WTC11 (cell line): ENCODE results near the gene ARHGAP15. TPM values are rescaled to one million over a fixed set of nuclear protein-coding genes. Genes with fewer than 3 reads are reported as not detected.

Experiments
- ATAC-seq: fragments of 200-7000 bp; cut with Tn5 transposase; 2 replicates; pipeline ENCODE4 v1.10.0; 2021; ENCODE audit warnings: mild to moderate bottlenecking, moderate library complexity
- CTCF ChIA-PET: fragments of 300-600 bp; sonication (Branson Sonifier 250); formaldehyde crosslinking; loops from one replicate; lab custom pipeline; 2021; ENCODE audit warnings: antibody characterized with exemption; lab: Charles Lee
- POLR2A ChIA-PET: fragments of 350-600 bp; sonication (Branson Sonifier 250); formaldehyde crosslinking; loops from one replicate; lab custom pipeline; 2021; ENCODE audit warnings: antibody characterized with exemption; lab: Charles Lee
- DNase-seq: peaks from one replicate; pipeline ENCODE4 v3.0.0; 2021; ENCODE audit warnings: low spot score
- H3K27ac Mint-ChIP-seq: 2 replicates; pipeline ENCODE4 v1.8.0; 2021; ENCODE audit warnings: mixed read lengths
- H3K27me3 Mint-ChIP-seq: 2 replicates; pipeline ENCODE4 v1.8.0; 2021; ENCODE audit warnings: low read depth, mild to moderate bottlenecking, moderate library complexity, mixed read lengths
- H3K36me3 Mint-ChIP-seq: 2 replicates; pipeline ENCODE4 v1.8.0; 2021; ENCODE audit warnings: mixed read lengths
- H3K4me1 Mint-ChIP-seq: 2 replicates; pipeline ENCODE4 v1.8.0; 2022; ENCODE audit warnings: mixed read lengths
- H3K4me3 Mint-ChIP-seq: 2 replicates; pipeline ENCODE4 v1.8.0; 2021; ENCODE audit warnings: mild to moderate bottlenecking, moderate library complexity, mixed read lengths
- H3K9me3 Mint-ChIP-seq: 2 replicates; pipeline ENCODE4 v1.8.0; 2021; ENCODE audit warnings: mixed read lengths
- CDX4 ChIP-seq: fragments of 250-450 bp; sonication (Bioruptor Pico); IDR thresholded peaks from 2 replicates; pipeline ENCODE4 v1.9.0; 2021; ENCODE audit warnings: moderate library complexity, mild to moderate bottlenecking, inconsistent platforms, borderline replicate concordance
- CREB1 ChIP-seq: sonication (generic); formaldehyde crosslinking; IDR thresholded peaks from 2 replicates; pipeline ENCODE4 v1.8.0; 2023; ENCODE audit warnings: mild to moderate bottlenecking, missing genetic modification reagents
- ELF4 ChIP-seq: sonication (generic); formaldehyde crosslinking; IDR thresholded peaks from 2 replicates; pipeline ENCODE4 v1.8.1; 2022; ENCODE audit warnings: low read depth, mild to moderate bottlenecking, moderate library complexity, missing genetic modification reagents
- EMX1 ChIP-seq: fragments of 250-450 bp; sonication (Bioruptor Pico); IDR thresholded peaks from 2 replicates; pipeline ENCODE4 v1.8.0; 2021; ENCODE audit warnings: mild to moderate bottlenecking
- GRHL2 ChIP-seq: fragments of 250-450 bp; sonication (Bioruptor Pico); IDR thresholded peaks from 2 replicates; pipeline ENCODE4 v1.8.0; 2022; ENCODE audit warnings: mild to moderate bottlenecking, moderate library complexity; ENCODE audit not compliant: insufficient replicate concordance, severe bottlenecking
- IRF1 ChIP-seq: sonication (generic); formaldehyde crosslinking; IDR thresholded peaks from 2 replicates; pipeline ENCODE4 v1.8.0; 2023; ENCODE audit warnings: missing genetic modification reagents
- MXD4 ChIP-seq: fragments of 250-450 bp; sonication (Bioruptor Pico); IDR thresholded peaks from 2 replicates; pipeline ENCODE4 v1.8.0; 2021; ENCODE audit warnings: mild to moderate bottlenecking, moderate library complexity, borderline replicate concordance
- MYBL2 ChIP-seq: sonication (generic); formaldehyde crosslinking; IDR thresholded peaks from 2 replicates; pipeline ENCODE4 v1.8.1; 2023; ENCODE audit warnings: mild to moderate bottlenecking, moderate library complexity, missing genetic modification reagents
- NFE2L1 ChIP-seq: sonication (generic); formaldehyde crosslinking; IDR thresholded peaks from 2 replicates; pipeline ENCODE4 v1.8.1; 2023; ENCODE audit warnings: missing genetic modification reagents
- NR1H2 ChIP-seq: sonication (generic); formaldehyde crosslinking; IDR thresholded peaks from 2 replicates; pipeline ENCODE4 v1.9.0; 2021; ENCODE audit warnings: mild to moderate bottlenecking, moderate library complexity, missing genetic modification reagents
- NR2C2 ChIP-seq: sonication (generic); formaldehyde crosslinking; IDR thresholded peaks from 2 replicates; pipeline ENCODE4 v1.8.0; 2022; ENCODE audit warnings: mild to moderate bottlenecking, missing genetic modification reagents
- PRRX2 ChIP-seq: fragments of 250-450 bp; sonication (Bioruptor Pico); IDR thresholded peaks from 2 replicates; pipeline ENCODE4 v1.8.0; 2021; ENCODE audit warnings: mild to moderate bottlenecking
- RELA ChIP-seq: sonication (generic); formaldehyde crosslinking; IDR thresholded peaks from 2 replicates; pipeline ENCODE4 v1.8.1; 2022; ENCODE audit warnings: missing genetic modification reagents, mild to moderate bottlenecking, borderline replicate concordance
- RORB ChIP-seq: fragments of 250-450 bp; sonication (Bioruptor Pico); IDR thresholded peaks from 2 replicates; pipeline ENCODE4 v1.9.0; 2021; ENCODE audit warnings: mild to moderate bottlenecking
- ZNF232 ChIP-seq: sonication (generic); formaldehyde crosslinking; IDR thresholded peaks from 2 replicates; pipeline ENCODE4 v1.8.0; 2022; ENCODE audit warnings: mild to moderate bottlenecking, missing genetic modification reagents
- ZNF396 ChIP-seq: fragments of 250-450 bp; sonication (Bioruptor Pico); IDR thresholded peaks from 2 replicates; pipeline ENCODE4 v1.8.0; 2021; ENCODE audit warnings: mild to moderate bottlenecking, moderate library complexity, borderline replicate concordance
- ZSCAN18 ChIP-seq: fragments of 250-450 bp; sonication (Bioruptor Pico); IDR thresholded peaks from 2 replicates; pipeline ENCODE4 v2.1.2; 2022; ENCODE audit warnings: mild to moderate bottlenecking, moderate library complexity
- total RNA-seq: library from RNA; stranded (reverse); gene quantifications from 3 replicates; pipeline ENCODE4 v1.2.3, GENCODE V29; 2021
- TF ChIP-seq, protein P1 (sequence below): sonication (generic); formaldehyde crosslinking; IDR thresholded peaks from 2 replicates; pipeline ENCODE4 v1.8.0; 2022; ENCODE audit warnings: missing genetic modification reagents
- TF ChIP-seq, protein P2 (sequence below): sonication (generic); formaldehyde crosslinking; IDR thresholded peaks from 2 replicates; pipeline ENCODE4 v1.8.1; 2023; ENCODE audit warnings: mild to moderate bottlenecking, missing genetic modification reagents

ARHGAP15 gene
- total RNA-seq, 1 experiment from 2014 or later: 0.28 TPM

- TF ChIP-seq, protein P1, sequence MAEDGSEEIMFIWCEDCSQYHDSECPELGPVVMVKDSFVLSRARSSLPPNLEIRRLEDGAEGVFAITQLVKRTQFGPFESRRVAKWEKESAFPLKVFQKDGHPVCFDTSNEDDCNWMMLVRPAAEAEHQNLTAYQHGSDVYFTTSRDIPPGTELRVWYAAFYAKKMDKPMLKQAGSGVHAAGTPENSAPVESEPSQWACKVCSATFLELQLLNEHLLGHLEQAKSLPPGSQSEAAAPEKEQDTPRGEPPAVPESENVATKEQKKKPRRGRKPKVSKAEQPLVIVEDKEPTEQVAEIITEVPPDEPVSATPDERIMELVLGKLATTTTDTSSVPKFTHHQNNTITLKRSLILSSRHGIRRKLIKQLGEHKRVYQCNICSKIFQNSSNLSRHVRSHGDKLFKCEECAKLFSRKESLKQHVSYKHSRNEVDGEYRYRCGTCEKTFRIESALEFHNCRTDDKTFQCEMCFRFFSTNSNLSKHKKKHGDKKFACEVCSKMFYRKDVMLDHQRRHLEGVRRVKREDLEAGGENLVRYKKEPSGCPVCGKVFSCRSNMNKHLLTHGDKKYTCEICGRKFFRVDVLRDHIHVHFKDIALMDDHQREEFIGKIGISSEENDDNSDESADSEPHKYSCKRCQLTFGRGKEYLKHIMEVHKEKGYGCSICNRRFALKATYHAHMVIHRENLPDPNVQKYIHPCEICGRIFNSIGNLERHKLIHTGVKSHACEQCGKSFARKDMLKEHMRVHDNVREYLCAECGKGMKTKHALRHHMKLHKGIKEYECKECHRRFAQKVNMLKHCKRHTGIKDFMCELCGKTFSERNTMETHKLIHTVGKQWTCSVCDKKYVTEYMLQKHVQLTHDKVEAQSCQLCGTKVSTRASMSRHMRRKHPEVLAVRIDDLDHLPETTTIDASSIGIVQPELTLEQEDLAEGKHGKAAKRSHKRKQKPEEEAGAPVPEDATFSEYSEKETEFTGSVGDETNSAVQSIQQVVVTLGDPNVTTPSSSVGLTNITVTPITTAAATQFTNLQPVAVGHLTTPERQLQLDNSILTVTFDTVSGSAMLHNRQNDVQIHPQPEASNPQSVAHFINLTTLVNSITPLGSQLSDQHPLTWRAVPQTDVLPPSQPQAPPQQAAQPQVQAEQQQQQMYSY (CRISPR knock-in tag): no peak
- TF ChIP-seq, protein P2, sequence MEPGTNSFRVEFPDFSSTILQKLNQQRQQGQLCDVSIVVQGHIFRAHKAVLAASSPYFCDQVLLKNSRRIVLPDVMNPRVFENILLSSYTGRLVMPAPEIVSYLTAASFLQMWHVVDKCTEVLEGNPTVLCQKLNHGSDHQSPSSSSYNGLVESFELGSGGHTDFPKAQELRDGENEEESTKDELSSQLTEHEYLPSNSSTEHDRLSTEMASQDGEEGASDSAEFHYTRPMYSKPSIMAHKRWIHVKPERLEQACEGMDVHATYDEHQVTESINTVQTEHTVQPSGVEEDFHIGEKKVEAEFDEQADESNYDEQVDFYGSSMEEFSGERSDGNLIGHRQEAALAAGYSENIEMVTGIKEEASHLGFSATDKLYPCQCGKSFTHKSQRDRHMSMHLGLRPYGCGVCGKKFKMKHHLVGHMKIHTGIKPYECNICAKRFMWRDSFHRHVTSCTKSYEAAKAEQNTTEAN (CRISPR knock-in tag): no peak
- no peak for TF ChIP-seq NR1H2 (CRISPR knock-in tag)
Measured at GRCh38 chr2:143480086-143480485, 350.9 kb downstream of the ARHGAP15 start (continued).

DNA sequence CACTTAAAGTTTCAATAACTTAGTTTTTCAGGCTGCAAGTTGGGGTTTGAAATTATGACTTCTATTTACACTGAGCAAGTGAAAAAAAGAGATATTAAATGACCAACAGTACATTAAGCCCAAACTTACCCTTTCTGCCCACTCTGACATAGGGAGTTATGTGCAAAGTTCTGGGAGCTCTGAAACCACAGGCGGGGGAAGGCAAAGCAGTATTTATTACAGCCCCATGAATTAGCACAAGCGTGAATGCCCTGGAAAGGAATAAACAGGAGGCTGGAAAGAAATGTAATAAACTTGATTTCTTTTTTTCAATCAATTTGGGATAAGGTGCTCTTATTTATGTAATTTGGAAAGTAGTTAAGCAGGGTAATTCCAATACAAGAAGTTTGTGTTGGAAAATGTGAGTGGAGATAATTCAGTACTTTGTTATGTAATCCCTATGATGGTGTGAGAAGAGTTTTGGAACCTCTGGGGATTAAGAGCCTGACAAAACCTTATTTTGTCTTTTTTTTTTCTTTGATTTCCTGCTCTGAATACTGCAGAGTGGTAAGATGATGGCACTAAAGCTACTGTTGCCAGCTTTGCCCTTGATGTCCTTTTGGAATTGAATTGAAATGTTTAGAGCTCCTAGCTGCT is 351.5 kb downstream of the ARHGAP15 start:
- peaks cover 23% of the 10 kb centered on the region for H3K4me1 Mint-ChIP-seq
- ChIA-PET CTCF (interaction anchor here (1.2 kb wide), 1 partner anchor 32 kb away, joined by 3 read pairs; no protein-coding TSS in a partner anchor), POLR2A (no interaction called here)
- no peaks in the 10 kb centered on the region for H3K36me3 Mint-ChIP-seq
- H3K27me3 Mint-ChIP-seq: peaks cover 68% of the 10 kb centered on the region
- no peak overlapping the region for H3K4me3 Mint-ChIP-seq
- no peak for ATAC-seq
- H3K9me3 Mint-ChIP-seq: no peaks in the 10 kb centered on the region
- TF ChIP-seq NR1H2 (CRISPR knock-in tag): no peak
- TF ChIP-seq ZNF232 (CRISPR knock-in tag): no peak
- TF ChIP-seq CDX4 (CRISPR knock-in tag): no peak
- TF ChIP-seq NR2C2: no peak
- no peak for TF ChIP-seq PRRX2 (CRISPR knock-in tag)
- TF ChIP-seq ZNF396 (CRISPR knock-in tag): no peak
- no peak for TF ChIP-seq ELF4 (CRISPR knock-in tag)
- TF ChIP-seq IRF1 (CRISPR knock-in tag): no peak
- TF ChIP-seq RELA: no peak
- TF ChIP-seq RORB (CRISPR knock-in tag): no peak
- TF ChIP-seq CREB1: no peak
- no peak for TF ChIP-seq GRHL2 (CRISPR knock-in tag)
- no peak for TF ChIP-seq ZSCAN18 (CRISPR knock-in tag)
- no peak for TF ChIP-seq MXD4 (CRISPR knock-in tag)
- no peak for TF ChIP-seq NFE2L1 (CRISPR knock-in tag)
- no peak for TF ChIP-seq MYBL2 (CRISPR knock-in tag)
- TF ChIP-seq, protein P1 (CRISPR knock-in tag): no peak
- no peak for TF ChIP-seq EMX1 (CRISPR knock-in tag)
- no peak overlapping the region for H3K27ac Mint-ChIP-seq
- DNase-seq: no peak
